CD14-positive monocyte (primary cell): ENCODE data around the gene EMSY. TPM values are rescaled to one million over a fixed set of nuclear protein-coding genes. Genes with fewer than 3 reads are reported as not detected.
"Not testable (repeated sequence)": the region's sequence is repeated elsewhere in the genome, so short reads cannot be mapped to it uniquely, and the experiment has no call there.

ENCODE experiments used
- DNase-seq, 3 donors: peaks; one replicate each; pipeline ENCODE4 v3.0.0-alpha.2; 2011 to 2022
- H2AFZ ChIP-seq: 2 replicates; pipeline ENCODE4 v1.6.0; 2012; ENCODE audit warnings: mild to moderate bottlenecking, low read depth, low read length, inconsistent platforms; ENCODE audit not compliant: insufficient read depth, poor library complexity, severe bottlenecking
- H3K27ac ChIP-seq, 2 donors: 1 replicate in 1 of 2; 2 replicates in 1 of 2; pipeline ENCODE4 v1.5.1; 2012 to 2013; ENCODE audit warnings: low read length in 2 of 2, control low read depth in 1 of 2, inconsistent platforms in 1 of 2, low read depth in 1 of 2, mild to moderate bottlenecking in 1 of 2
- H3K27me3 ChIP-seq, 2 donors: one replicate each; pipeline versions ENCODE4 v1.6.0 to v1.6.1; 2011 to 2013; ENCODE audit warnings: low read length in 2 of 2; ENCODE audit not compliant: control insufficient read depth in 2 of 2, insufficient read depth in 2 of 2
- H3K36me3 ChIP-seq, 2 donors: replicated peaks in 1 of 2; 1 replicate in 1 of 2; 2 replicates in 1 of 2; pipeline versions ENCODE4 v1.5.1 to v1.6.1; 2012 to 2013; ENCODE audit warnings: low read length in 2 of 2, control low read depth in 1 of 2, inconsistent platforms in 1 of 2, mild to moderate bottlenecking in 1 of 2; ENCODE audit not compliant: insufficient read depth in 2 of 2, control insufficient read depth in 1 of 2
- H3K4me1 ChIP-seq, 2 donors: 1 replicate in 1 of 2; 2 replicates in 1 of 2; pipeline versions ENCODE4 v1.5.1 to v1.6.1; 2012 to 2013; ENCODE audit warnings: low read length in 2 of 2, control low read depth in 1 of 2, inconsistent platforms in 1 of 2, mild to moderate bottlenecking in 1 of 2, moderate library complexity in 1 of 2; ENCODE audit not compliant: insufficient read depth in 2 of 2, control insufficient read depth in 1 of 2
- H3K4me2 ChIP-seq: replicated peaks from 2 replicates; pipeline ENCODE3; 2012; ENCODE audit warnings: low read length, moderate library complexity, mild to moderate bottlenecking; ENCODE audit not compliant: poor library complexity, severe bottlenecking; ENCODE audit errors: extremely low read depth
- H3K4me3 ChIP-seq, 3 experiments: fragments of 200-600 bp in 1 of 3; sonication (generic) in 1 of 3; replicated peaks in 1 of 3; 1 replicate in 2 of 3; 2 replicates in 1 of 3; pipeline ENCODE4 v1.5.1; 2011 to 2013; ENCODE audit warnings: low read length in 3 of 3, mild to moderate bottlenecking in 3 of 3, control low read depth in 2 of 3, low read depth in 2 of 3, inconsistent platforms in 1 of 3, moderate library complexity in 1 of 3
- H3K79me2 ChIP-seq: 2 replicates; pipeline ENCODE4 v1.6.0; 2012; ENCODE audit warnings: mild to moderate bottlenecking, control low read depth, inconsistent platforms, low read length, moderate library complexity; ENCODE audit not compliant: insufficient read depth
- H3K9ac ChIP-seq: 2 replicates; pipeline ENCODE4 v1.6.0; 2017; ENCODE audit warnings: low read length, mild to moderate bottlenecking; ENCODE audit not compliant: insufficient read depth, poor library complexity, severe bottlenecking
- H3K9me3 ChIP-seq, 2 donors: replicated peaks in 1 of 2; 1 replicate in 1 of 2; 2 replicates in 1 of 2; pipeline versions ENCODE4 v1.5.1 to v1.6.1; 2012 to 2013; ENCODE audit warnings: low read length in 2 of 2, control low read depth in 1 of 2; ENCODE audit not compliant: control insufficient read depth in 1 of 2, insufficient read depth in 1 of 2
- H4K20me1 ChIP-seq: 2 replicates; pipeline ENCODE4 v1.6.0; 2012; ENCODE audit warnings: mild to moderate bottlenecking, low read length, control low read depth, moderate library complexity; ENCODE audit not compliant: insufficient read depth
- H3K27ac Mint-ChIP-seq, 7 donors: one replicate each; pipeline ENCODE4 v1.8.0; 2020; ENCODE audit warnings: mild to moderate bottlenecking in 7 of 7, mixed read lengths in 7 of 7, moderate library complexity in 6 of 7, inconsistent platforms in 2 of 7
- H3K27me3 Mint-ChIP-seq, 3 donors: one replicate each; pipeline ENCODE4 v1.8.0; 2021 to 2022; ENCODE audit warnings: low read depth in 3 of 3, mild to moderate bottlenecking in 3 of 3, mixed read lengths in 3 of 3, moderate library complexity in 3 of 3, inconsistent platforms in 1 of 3
- H3K36me3 Mint-ChIP-seq, 2 donors: one replicate each; pipeline ENCODE4 v1.8.0; 2020; ENCODE audit warnings: mixed read lengths in 2 of 2, inconsistent platforms in 1 of 2, mild to moderate bottlenecking in 1 of 2
- H3K4me1 Mint-ChIP-seq: one replicate; pipeline ENCODE4 v1.8.0; 2020; ENCODE audit warnings: mild to moderate bottlenecking, mixed read lengths
- H3K4me3 Mint-ChIP-seq, 2 donors: one replicate each; pipeline ENCODE4 v1.8.0; 2020; ENCODE audit warnings: mild to moderate bottlenecking in 2 of 2, mixed read lengths in 2 of 2, moderate library complexity in 1 of 2
- H3K9me3 Mint-ChIP-seq, 7 donors: one replicate each; pipeline ENCODE4 v1.8.0; 2020 to 2022; ENCODE audit warnings: mixed read lengths in 7 of 7, mild to moderate bottlenecking in 6 of 7, moderate library complexity in 6 of 7, inconsistent platforms in 2 of 7
- CTCF ChIP-seq: fragments of 200-600 bp; IDR thresholded peaks from one replicate; pipeline ENCODE4 v1.8.0; 2022; ENCODE audit warnings: antibody characterized with exemption, mild to moderate bottlenecking
- WGBS: methylation state at CpG from one replicate; pipeline ENCODE4 v1.1.5; 2013; ENCODE audit warnings: missing lambda C conversion rate; ENCODE audit not compliant: insufficient coverage; 5-methylcytosine and 5-hydroxymethylcytosine counted together
- intact Hi-C, 2 donors: fragments of 100-400 bp; cut with micrococcal nuclease; formaldehyde crosslinking; loops; one replicate each; pipeline versions ENCODE4 v1.15.0 to v1.15.1; 2023
- polyA plus RNA-seq, 3 donors: library from polyadenylated mRNA; depleted of rRNA in 1 of 3; unstranded in 2 of 3; stranded (reverse) in 1 of 3; fragments of 300-500 nt in 2 of 3; fragments of >200 nt in 1 of 3; fragmentation: Illumina TruSeq in 2 of 3; gene quantifications; 1 replicate in 2 of 3; 2 replicates in 1 of 3; pipeline ENCODE4 v1.2.3, GENCODE V29; 2012 to 2021

The EMSY gene
- polyA plus RNA-seq, 3 donors: 9.2 to 31.3 (median 9.4) TPM

GRCh38 chr11:76568139-76568538 lies 123.3 kb downstream of the EMSY start:
- intact Hi-C loops: no loop called here
- no peaks in the 10 kb centered on the region for H3K4me1 Mint-ChIP-seq
- H3K4me3 Mint-ChIP-seq: no peak overlapping the region
- TF ChIP-seq CTCF: no peak
- Histone ChIP-seq H3K36me3 (no peaks in the 10 kb centered on the region), H3K4me1 (no peaks in the 10 kb centered on the region), H3K4me3 (no peak overlapping the region), H3K9me3 (no peaks in the 10 kb centered on the region), H3K27ac (no peak overlapping the region), H3K27me3 (no peaks in the 10 kb centered on the region), H2AFZ (no peak overlapping the region), H3K4me2 (no peak overlapping the region), H3K79me2 (no peaks in the 10 kb centered on the region), H3K9ac (no peak overlapping the region), H4K20me1 (no peaks in the 10 kb centered on the region)
- WGBS: 80% methylated on average over 1 of the region's 4 CpGs
- no peak for DNase-seq
- H3K27ac Mint-ChIP-seq: no peak overlapping the region
- peaks cover 0 to 4% (median 3%) of the 10 kb centered on the region in 3 donors for H3K27me3 Mint-ChIP-seq
- H3K36me3 Mint-ChIP-seq: no peaks in the 10 kb centered on the region
- peaks cover 0 to 6% (median 3%) of the 10 kb centered on the region in 7 donors for H3K9me3 Mint-ChIP-seq

GRCh38 chr11:76568621-76569020 lies 123.8 kb downstream of the EMSY start:
- WGBS: 100% methylated on average over 1 of the region's 1 CpG

GRCh38 chr11:76572181-76572875 lies 127.5 kb downstream of the EMSY start:
- H3K4me3 ChIP-seq, H3K9me3 Mint-ChIP-seq, H3K27ac ChIP-seq, H3K9me3 ChIP-seq, H3K4me1 ChIP-seq, H2AFZ ChIP-seq, H3K79me2 ChIP-seq, H3K9ac ChIP-seq, H3K4me2 ChIP-seq, H3K27me3 ChIP-seq, H3K4me1 Mint-ChIP-seq, H3K27ac Mint-ChIP-seq, H3K36me3 ChIP-seq, intact Hi-C loops, H3K27me3 Mint-ChIP-seq, H3K36me3 Mint-ChIP-seq, H3K4me3 Mint-ChIP-seq, H4K20me1 ChIP-seq, DNase-seq: not testable (repeated sequence)
- WGBS: 96% methylated on average over 6 of the region's 12 CpGs

More at GRCh38 chr11:76568621-76569020, 123.8 kb downstream of the EMSY start:
- Histone ChIP-seq H2AFZ (no peak overlapping the region), H3K79me2 (no peaks in the 10 kb centered on the region), H3K4me3 (no peak overlapping the region), H3K27me3 (no peaks in the 10 kb centered on the region), H3K27ac (no peak overlapping the region), H3K4me2 (no peak overlapping the region), H3K9me3 (no peaks in the 10 kb centered on the region), H4K20me1 (no peaks in the 10 kb centered on the region), H3K36me3 (no peaks in the 10 kb centered on the region), H3K9ac (no peak overlapping the region), H3K4me1 (no peaks in the 10 kb centered on the region)
- TF ChIP-seq CTCF: no peak
- peaks cover 0 to 6% (median 3%) of the 10 kb centered on the region in 7 donors for H3K9me3 Mint-ChIP-seq
- intact Hi-C loops: no loop called here
- H3K27ac Mint-ChIP-seq: no peak overlapping the region
- no peak overlapping the region for H3K4me3 Mint-ChIP-seq
- no peaks in the 10 kb centered on the region for H3K36me3 Mint-ChIP-seq
- DNase-seq: no peak
- peaks cover 0 to 4% (median 3%) of the 10 kb centered on the region in 3 donors for H3K27me3 Mint-ChIP-seq
- H3K4me1 Mint-ChIP-seq: no peaks in the 10 kb centered on the region
